NCI-H82 treated with DMSO at 0.1 percent for 48 hours (cell line): Measurements from ENCODE around the gene ZNF506.
"Not testable (repeated sequence)": the region's sequence is repeated elsewhere in the genome, so short reads cannot be mapped to it uniquely, and the experiment has no call there.

Experiments used
- DNase-seq: peaks from one replicate; lab custom pipeline; 2025; ENCODE audit not compliant: unreplicated experiment; lab: John Stamatoyannopoulos, UW

The ZNF506 gene

GRCh38 chr19:19821366-19821951 is at the start of gene ZNF506:
ZNF506 (minus strand) TSS chr19:19821750; CDS start chr19:19821603, 147 bp downstream.
- DNase-seq: peak; percentile 89

GRCh38 chr19:19870086-19870485 is 48.5 kb upstream of the ZNF506 start:
- DNase-seq: not testable (repeated sequence)

GRCh38 chr19:19866611-19867248 is 45.2 kb upstream of the ZNF506 start:
- no peak for DNase-seq

- peak; percentile 92 for DNase-seq
These were observed 44.4 kb upstream of the ZNF506 start, which contains the start of gene ZNF253 for GRCh38 chr19:19865750-19866610. ZNF253 (plus strand) TSS chr19:19865882; CDS start chr19:19865997, 115 bp downstream.

- no peak for DNase-seq
These were observed 39.3 kb upstream of the ZNF506 start for GRCh38 chr19:19860756-19861390.

GRCh38 chr19:19858751-19859150 is 37.2 kb upstream of the ZNF506 start:
- DNase-seq: no peak

GRCh38 chr19:19851740-19852139 is 30.2 kb upstream of the ZNF506 start:
- DNase-seq: not testable (repeated sequence)

- DNase-seq: no peak
These were observed 27.5 kb upstream of the ZNF506 start for GRCh38 chr19:19849056-19849455.

- no peak for DNase-seq
These were observed 26.2 kb upstream of the ZNF506 start for GRCh38 chr19:19847781-19848180.

- DNase-seq: no peak
These were observed 14.0 kb upstream of the ZNF506 start for GRCh38 chr19:19835560-19836038.

- DNase-seq: no peak
These were observed 5.3 kb upstream of the ZNF506 start for GRCh38 chr19:19826875-19827274.

GRCh38 chr19:19823916-19824315 is 2.4 kb upstream of the ZNF506 start:
- DNase-seq: no peak

GRCh38 chr19:19821976-19822375 is 426 bp upstream of the ZNF506 start:
- not testable (repeated sequence) for DNase-seq

GRCh38 chr19:19820774-19821320 is 703 bp downstream of the ZNF506 start:
- no peak for DNase-seq

GRCh38 chr19:19817357-19817756 is 4.2 kb downstream of the ZNF506 start:
- no peak for DNase-seq

- no peak for DNase-seq
These were observed 4.9 kb downstream of the ZNF506 start for GRCh38 chr19:19816679-19817078.

- DNase-seq: not testable (repeated sequence)
These were observed 9.6 kb downstream of the ZNF506 start for GRCh38 chr19:19811999-19812398.

GRCh38 chr19:19805480-19805879 is 16.1 kb downstream of the ZNF506 start:
- no peak for DNase-seq

GRCh38 chr19:19788015-19788414 is 33.5 kb downstream of the ZNF506 start:
- no peak for DNase-seq

GRCh38 chr19:19785476-19785875 is 36.1 kb downstream of the ZNF506 start:
- not testable (repeated sequence) for DNase-seq

- DNase-seq: no peak
These were observed 38.8 kb downstream of the ZNF506 start for GRCh38 chr19:19782783-19783182.
